GM12878 (cell line): ENCODE results near the gene AKR1C1. TPM values are rescaled to one million over a fixed set of nuclear protein-coding genes. Genes with fewer than 3 reads are reported as not detected.
"Not testable (repeated sequence)": the region's sequence is repeated elsewhere in the genome, so short reads cannot be mapped to it uniquely, and the experiment has no call there.

Experiments used
- ATAC-seq: fragments of 200-7000 bp; cut with Tn5 transposase; 3 replicates; pipeline ENCODE4 v1.9.1; 2020; ENCODE audit warnings: mild to moderate bottlenecking, moderate library complexity
- Bru-seq: library from RNA; stranded (reverse); fragments of 400-500 nt; gene quantifications from one replicate; lab custom pipeline; 2021; lab: Mats Ljungman, UMichigan
- BruChase-seq, 2 experiments: library from RNA; stranded (reverse); fragments of 400-500 nt; gene quantifications; one replicate each; lab custom pipeline; 2021; lab: Mats Ljungman, UMichigan
- BruUV-seq: library from RNA; stranded (reverse); fragments of 400-500 nt; replicated peaks from 2 replicates; lab custom pipeline; 2021; lab: Mats Ljungman, UMichigan
- CTCF ChIA-PET: fragments of 300-600 bp; sonication (Branson Sonifier 250); formaldehyde crosslinking; extraction: SDS; loops from one replicate; lab custom pipeline; 2021; ENCODE audit warnings: inconsistent platforms; lab: Yijun Ruan, JAX
- POLR2A ChIA-PET: fragments of 350-600 bp; formaldehyde crosslinking; extraction: SDS; loops from one replicate; lab custom pipeline; 2021; ENCODE audit warnings: inconsistent platforms; lab: Charles Lee
- RAD21 ChIA-PET: fragments of 300-600 bp; sonication (Branson Sonifier 250); formaldehyde crosslinking; loops from one replicate; lab custom pipeline; 2023; ENCODE audit warnings: antibody characterized with exemption; ENCODE audit not compliant: unreplicated experiment; lab: Charles Lee
- SMC1A ChIA-PET: fragments of 300-600 bp; sonication (Branson Sonifier 250); formaldehyde crosslinking; loops from one replicate; lab custom pipeline; 2023; ENCODE audit not compliant: unreplicated experiment, uncharacterized antibody; lab: Charles Lee
- DNase-seq: peaks from one replicate; pipeline ENCODE4 v3.0.0-alpha.2; 2011; ENCODE audit warnings: low read depth, low spot score
- FAIRE-seq: peaks from 3 replicates; lab custom pipeline; 2011; peaks lifted over from hg19 to GRCh38; lab: Jason Lieb, UNC
- H2AFZ ChIP-seq: 2 replicates; pipeline ENCODE4 v1.6.0; 2011; ENCODE audit warnings: low read depth, low read length, control low read depth; ENCODE audit not compliant: control insufficient read depth
- H3K27ac ChIP-seq: 2 replicates; pipeline ENCODE4 v1.5.1; 2011; ENCODE audit warnings: control low read depth; ENCODE audit not compliant: control insufficient read depth, insufficient read depth
- H3K27me3 ChIP-seq, 2 experiments: replicated peaks in 1 of 2; 2 replicates each; pipeline versions ENCODE4 v1.6.0 to v1.6.1; 2011; ENCODE audit warnings: low read length in 1 of 2; ENCODE audit not compliant: control insufficient read depth in 2 of 2, insufficient read depth in 2 of 2
- H3K36me3 ChIP-seq, 2 experiments: 2 replicates each; pipeline ENCODE4 v1.5.1; 2011; ENCODE audit warnings: low read length in 1 of 2; ENCODE audit not compliant: control insufficient read depth in 2 of 2, insufficient read depth in 2 of 2
- H3K4me1 ChIP-seq: 2 replicates; pipeline ENCODE4 v1.6.1; 2011; ENCODE audit warnings: mild to moderate bottlenecking, low read length, moderate library complexity, mixed read lengths; ENCODE audit not compliant: control insufficient read depth, insufficient read depth
- H3K4me2 ChIP-seq: 2 replicates; pipeline ENCODE4 v1.6.0; 2011; ENCODE audit warnings: control low read depth; ENCODE audit not compliant: control insufficient read depth, insufficient read depth
- H3K4me3 ChIP-seq: fragments of 200-600 bp; sonication (generic); 2 replicates; pipeline ENCODE4 v1.5.1; 2016
- H3K79me2 ChIP-seq: 2 replicates; pipeline ENCODE4 v1.6.0; 2011; ENCODE audit warnings: low read length; ENCODE audit not compliant: control insufficient read depth, insufficient read depth
- H3K9ac ChIP-seq: 2 replicates; pipeline ENCODE4 v1.8.0; 2011; ENCODE audit warnings: low read length, control low read depth, mixed read lengths; ENCODE audit not compliant: control insufficient read depth, insufficient read depth
- H3K9me3 ChIP-seq: replicated peaks from 3 replicates; pipeline ENCODE4 v1.5.1; 2011; ENCODE audit warnings: mild to moderate bottlenecking, low read length; ENCODE audit not compliant: control insufficient read depth, insufficient read depth
- H4K20me1 ChIP-seq: 2 replicates; pipeline ENCODE4 v1.6.0; 2011; ENCODE audit not compliant: control insufficient read depth, insufficient read depth
- WGBS: methylation state at CpG from one replicate; pipeline ENCODE4 v1.1.6; 2016; ENCODE audit warnings: low lambda C conversion rate; ENCODE audit not compliant: insufficient replicate concordance, insufficient coverage; ENCODE audit errors: missing lambda C conversion rate; 5-methylcytosine and 5-hydroxymethylcytosine counted together
- in situ Hi-C: fragments of 300-500 bp; cut with MboI; formaldehyde crosslinking; loops from 9 replicates; pipeline ENCODE4 v1.14.3; 2018; ENCODE audit warnings: mixed read lengths
- intact Hi-C: fragments of 100-400 bp; cut with micrococcal nuclease; formaldehyde crosslinking; loops from one replicate; pipeline ENCODE4 v1.14.2; 2022; ENCODE audit not compliant: unreplicated experiment
- long read RNA-seq, 2 experiments: library from polyadenylated mRNA; unstranded; transcript quantifications; one replicate each; pipeline ENCODE4 v2.0.0, GENCODE V29; 2019 to 2020
- polyA minus RNA-seq, 3 experiments: library from RNA; depleted of rRNA, polyadenylated mRNA; stranded (reverse); fragments of >200 nt; gene quantifications; 2 replicates each; pipeline ENCODE4 v1.2.3, GENCODE V29; 2011
- polyA plus RNA-seq, 11 experiments: library from polyadenylated mRNA; depleted of rRNA in 4 of 11; unstranded in 6 of 11; stranded (reverse) in 5 of 11; fragments of >200 nt; fragmentation: Nextera tagmentation in 4 of 11; fragmentation: Illumina TruSeq in 1 of 11; extraction: Ambion mirVana in 4 of 11; extraction: Trizol in 1 of 11; gene quantifications; 1 replicate in 1 of 11; 2 replicates in 10 of 11; pipeline versions ENCODE4 v1.2.1 to v1.2.3, GENCODE V29; 2011 to 2016; ENCODE audit warnings: inconsistent platforms in 2 of 11, missing spikeins in 2 of 11, low read depth in 1 of 11
- total RNA-seq, 4 experiments: library from RNA; depleted of rRNA in 3 of 4; stranded (reverse); fragments of >200 nt in 3 of 4; fragmentation: Illumina TruSeq in 1 of 4; extraction: Trizol in 1 of 4; gene quantifications; 2 replicates each; pipeline versions ENCODE4 v1.2.1 to v1.2.3, GENCODE V29; 2013 to 2021

The AKR1C1 gene
- total RNA-seq (2013; cell fraction: nucleolus; rRNA removed), result 0.52 and 0.69 TPM in 2 replicates
- total RNA-seq (2014; rRNA removed) (0.06 TPM in 1 of 2 replicates, not detected in the other), total RNA-seq (2014; rRNA removed; fragmentation: Illumina TruSeq; extraction: Trizol) (not detected in 2 replicates), total RNA-seq (2021) (0.40 and 0.64 TPM in 2 replicates), polyA plus RNA-seq (2011; rRNA removed) (1.1 and 1.2 TPM in 2 replicates), polyA plus RNA-seq (2014; fragmentation: Illumina TruSeq; extraction: Trizol) (not detected in 2 replicates), polyA plus RNA-seq (2014; fragmentation: Nextera tagmentation; extraction: Ambion mirVana) (under 1 TPM in 1 of 2 experiments, not detected in 1; 0.05 TPM), polyA plus RNA-seq (2014; rRNA removed) (0.11 TPM in 1 of 2 replicates, not detected in the other), polyA plus RNA-seq (2016; fragmentation: Nextera tagmentation; extraction: Ambion mirVana) (not detected), polyA minus RNA-seq (2011; rRNA and poly(A)+ RNA removed) (0.59 and 0.82 TPM in 2 replicates), Bru-seq, nascent RNA (percentile 30 among the genes with signal in this experiment), BruChase-seq, experiment 1, labeled RNA remaining after a 6-hour chase (percentile 27 among the genes with signal in this experiment), BruChase-seq, experiment 2, labeled RNA remaining after a 2-hour chase (percentile 27 among the genes with signal in this experiment)
- 0.07 TPM for polyA plus RNA-seq (2011; ENCODE audit: low read depth)
- polyA plus RNA-seq (2011; cell fraction: cytosol; rRNA removed), result 1.1 and 1.2 TPM in 2 replicates
- 2.4 and 2.8 TPM in 2 replicates for polyA plus RNA-seq (2011; cell fraction: nucleus; rRNA removed)
- 0.16 and 0.35 TPM in 2 replicates for polyA plus RNA-seq (2012)
- polyA minus RNA-seq (2011; cell fraction: cytosol; rRNA and poly(A)+ RNA removed), result not detected in 2 replicates
- 1.1 and 1.4 TPM in 2 replicates for polyA minus RNA-seq (2011; cell fraction: nucleus; rRNA and poly(A)+ RNA removed)
- long read RNA-seq, experiment 1, result 0 reads
- long read RNA-seq, experiment 2, result 0 reads

- H2AFZ ChIP-seq, H3K9me3 ChIP-seq, FAIRE-seq, intact Hi-C loops, BruUV-seq, H3K4me1 ChIP-seq, SMC1A ChIA-PET, H3K79me2 ChIP-seq, POLR2A ChIA-PET, H3K9ac ChIP-seq, in situ Hi-C loops, DNase-seq, H3K4me3 ChIP-seq, RAD21 ChIA-PET, H3K36me3 ChIP-seq, H4K20me1 ChIP-seq, H3K27me3 ChIP-seq, H3K4me2 ChIP-seq, H3K27ac ChIP-seq: not testable (repeated sequence)
- CTCF ChIA-PET, result interaction anchor here (0.5 kb wide), 1 partner anchor 19 kb away, joined by 3 read pairs; no protein-coding TSS in a partner anchor
- ATAC-seq, result 0 out of 3 replicates have a peak, but pooled peaks have one; percentile 29
- 28% methylated on average over 3 of the region's 7 CpGs for WGBS
Observed at GRCh38 chr10:4962876-4963814, at the start of gene AKR1C1. Gene AKR1C1, plus strand, starts transcription at chr10:4963415. Its CDS starts 30 bp downstream, at chr10:4963445.
